Vagina (tissue), 2 donors: ENCODE results near the gene IL2.

Experiments used
- POLR2AphosphoS5 ChIP-seq, 2 donors: sonication (generic); formaldehyde crosslinking; IDR thresholded peaks; one replicate each; pipeline ENCODE4 v1.9.0; 2017; ENCODE audit warnings: antibody characterized with exemption in 2 of 2, mild to moderate bottlenecking in 2 of 2, low read depth in 1 of 2; ENCODE audit not compliant: insufficient read depth in 1 of 2
- TF ChIP-seq, protein P1 (sequence below), 3 experiments: fragments of 450-650 bp in 2 of 3; fragments of 200-600 bp in 1 of 3; sonication (generic) in 1 of 3; IDR thresholded peaks; one replicate each; pipeline ENCODE4 v1.5.1; 2017 to 2019; ENCODE audit warnings: antibody characterized with exemption in 3 of 3, mild to moderate bottlenecking in 2 of 3, moderate library complexity in 2 of 3

DNA sequence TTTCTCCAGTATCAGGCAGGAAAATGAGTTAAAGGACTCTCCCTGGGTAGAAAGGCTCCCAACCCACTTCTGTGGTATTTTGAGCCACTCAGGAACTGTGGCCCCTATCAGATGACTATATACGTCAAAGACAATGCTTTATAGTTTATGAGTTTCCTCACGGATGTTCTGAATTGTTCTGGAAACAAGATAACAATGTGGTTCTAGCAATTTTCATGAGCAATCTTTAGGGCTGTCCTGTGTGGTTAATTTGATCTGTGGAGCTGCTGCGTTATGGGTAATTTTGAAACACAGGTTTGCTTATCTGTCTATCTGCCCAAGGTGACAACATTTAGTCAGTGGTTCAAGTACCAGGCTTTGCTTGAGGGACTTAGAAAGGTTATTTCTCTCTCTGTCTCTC lies 46.7 kb upstream of the IL2 start:
- TF ChIP-seq, protein P1, sequence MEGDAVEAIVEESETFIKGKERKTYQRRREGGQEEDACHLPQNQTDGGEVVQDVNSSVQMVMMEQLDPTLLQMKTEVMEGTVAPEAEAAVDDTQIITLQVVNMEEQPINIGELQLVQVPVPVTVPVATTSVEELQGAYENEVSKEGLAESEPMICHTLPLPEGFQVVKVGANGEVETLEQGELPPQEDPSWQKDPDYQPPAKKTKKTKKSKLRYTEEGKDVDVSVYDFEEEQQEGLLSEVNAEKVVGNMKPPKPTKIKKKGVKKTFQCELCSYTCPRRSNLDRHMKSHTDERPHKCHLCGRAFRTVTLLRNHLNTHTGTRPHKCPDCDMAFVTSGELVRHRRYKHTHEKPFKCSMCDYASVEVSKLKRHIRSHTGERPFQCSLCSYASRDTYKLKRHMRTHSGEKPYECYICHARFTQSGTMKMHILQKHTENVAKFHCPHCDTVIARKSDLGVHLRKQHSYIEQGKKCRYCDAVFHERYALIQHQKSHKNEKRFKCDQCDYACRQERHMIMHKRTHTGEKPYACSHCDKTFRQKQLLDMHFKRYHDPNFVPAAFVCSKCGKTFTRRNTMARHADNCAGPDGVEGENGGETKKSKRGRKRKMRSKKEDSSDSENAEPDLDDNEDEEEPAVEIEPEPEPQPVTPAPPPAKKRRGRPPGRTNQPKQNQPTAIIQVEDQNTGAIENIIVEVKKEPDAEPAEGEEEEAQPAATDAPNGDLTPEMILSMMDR (IDR thresholded peaks at IDR 0.05): no peak
- TF ChIP-seq POLR2AphosphoS5 (IDR thresholded peaks at IDR 0.05; ENCODE audit: insufficient read depth in 1 of 2, low read depth in 1 of 2): no peak
